Measurements from ENCODE around the gene SP100. TPM values are rescaled to one million over a fixed set of nuclear protein-coding genes. Genes with fewer than 3 reads are reported as not detected.

Gene SP100
- total and polyA plus RNA-seq, 2 of the 13 experiments (the other 11 are each of a cell fraction or from before 2014, with no cell fraction given) = 12.6 to 16.5 TPM

GRCh38 chr2:230557065-230557464, 141.1 kb downstream of the SP100 start:
- no peak overlapping the region for H3K27ac ChIP-seq (ENCODE audit: extremely low read length, insufficient read depth, low read length)
- no peak for ATAC-seq
- in situ Hi-C loops (cut with HindIII; ENCODE audit: extremely low pct_ligation_motif_present, low pct_unique_long_range_greater_than_20kb) (no loop called here), intact Hi-C loops (cut with micrococcal nuclease; ENCODE audit: unreplicated experiment) (no loop called here)
- no peaks in the 10 kb centered on the region for H3K36me3 ChIP-seq (replicated peaks in 1 of 2; ENCODE audit: control insufficient read depth in 1 of 2, insufficient read depth in 2 of 2, low read length in 2 of 2)
- H2AFZ ChIP-seq (ENCODE audit: low read length) = no peak overlapping the region
- H3K4me3 ChIP-seq (replicated peaks in 1 of 3; ENCODE audit: insufficient read depth in 1 of 3, low read depth in 2 of 3, low read length in 3 of 3) = no peak overlapping the region
- WGBS (ENCODE audit: low lambda C conversion rate) = 0% methylated on average over 1 of the region's 1 CpG
- FAIRE-seq = no peak
- no peaks in the 10 kb centered on the region for H3K79me2 ChIP-seq (ENCODE audit: insufficient read depth, low read length)
- H3K4me1 ChIP-seq (ENCODE audit: insufficient read depth, low read length) = no peaks in the 10 kb centered on the region
- no peaks in the 10 kb centered on the region for H4K20me1 ChIP-seq (ENCODE audit: insufficient read depth, low read length)
- POLR2A ChIA-PET = no interaction called here
- BruUV-seq (replicated peaks) = no TSS peak
- TF ChIP-seq JUNB (CRISPR knock-in tag; IDR thresholded peaks at IDR 0.05; ENCODE audit: borderline replicate concordance) = no peak
- no peak for TF ChIP-seq GATAD1 (CRISPR knock-in tag; IDR thresholded peaks at IDR 0.05)
- no peak for TF ChIP-seq PLSCR1 (CRISPR knock-in tag; IDR thresholded peaks at IDR 0.05; ENCODE audit: borderline replicate concordance)
- no peak for TF ChIP-seq ZFP36L2 (CRISPR knock-in tag; IDR thresholded peaks at IDR 0.05)
- no peak for TF ChIP-seq ZNF513 (CRISPR knock-in tag; conservative IDR thresholded peaks at IDR 0.05)
- TF ChIP-seq ZNF224 (CRISPR knock-in tag; IDR thresholded peaks at IDR 0.05) = no peak
- TF ChIP-seq KDM5A (IDR thresholded peaks at IDR 0.05; ENCODE audit: borderline replicate concordance, low read length) = no peak
- no peak for TF ChIP-seq FUBP1 (CRISPR knock-in tag; IDR thresholded peaks at IDR 0.05; ENCODE audit: borderline replicate concordance)
- TF ChIP-seq RAD21 (CRISPR knock-in tag; IDR thresholded peaks at IDR 0.05) = no peak
- TF ChIP-seq RAD51 (IDR thresholded peaks at IDR 0.05; ENCODE audit: borderline replicate concordance) = no peak
- TF ChIP-seq CBX5 (CRISPR knock-in tag; IDR thresholded peaks at IDR 0.05; ENCODE audit: borderline replicate concordance) = no peak
- TF ChIP-seq ZNF574 (CRISPR knock-in tag; IDR thresholded peaks at IDR 0.05) = no peak
- TF ChIP-seq RARA (CRISPR knock-in tag; IDR thresholded peaks at IDR 0.05) = no peak
- no peak for TF ChIP-seq THAP8 (CRISPR knock-in tag; IDR thresholded peaks at IDR 0.05; ENCODE audit: borderline replicate concordance)
- no peak for TF ChIP-seq HNRNPK (IDR thresholded peaks at IDR 0.05; ENCODE audit: low read depth, low read length, poor library complexity, severe bottlenecking)
- no peak for TF ChIP-seq RBFOX2 (IDR thresholded peaks at IDR 0.05; ENCODE audit: low read depth, low read length)
- TF ChIP-seq ZNF839 (CRISPR knock-in tag; IDR thresholded peaks at IDR 0.05; ENCODE audit: borderline replicate concordance) = no peak
- no peak for TF ChIP-seq KLF12 (CRISPR knock-in tag; IDR thresholded peaks at IDR 0.05; ENCODE audit: borderline replicate concordance)
- H3K9ac ChIP-seq (ENCODE audit: insufficient read depth, low read depth, low read length) = no peak overlapping the region
- 0 out of 2 replicates have a peak, but pooled peaks cover 3% of the 10 kb centered on the region for H3K9me3 ChIP-seq (ENCODE audit: low read length)
- CTCF ChIA-PET (ENCODE audit: low intra/inter-chr PET ratio, low total read pairs) = no interaction called here
- no peak overlapping the region for H3K4me2 ChIP-seq (ENCODE audit: low read depth, low read length)
- DNase-seq (ENCODE audit: low spot score) = no peak
- H3K27me3 ChIP-seq (ENCODE audit: control insufficient read depth in 1 of 2, insufficient read depth in 2 of 2, low read length in 2 of 2) = no peaks in the 10 kb centered on the region

All from HepG2 (cell line).